Measurements from ENCODE around the gene GPR26.

The GPR26 gene

GRCh38 chr10:123743441-123744223 is 77.5 kb downstream of the GPR26 start:
- Histone ChIP-seq H3K27ac (no peak overlapping the region), H3K9me3 (ENCODE audit: low read depth, low read length) (no peaks in the 10 kb centered on the region), H3K4me3 (no peak overlapping the region), H3K9ac (ENCODE audit: insufficient read length) (no peak overlapping the region), H3K36me3 (ENCODE audit: insufficient read depth, low read length) (no peaks in the 10 kb centered on the region)
- no peak for DNase-seq (ENCODE audit: low read depth, low spot score)
- TF ChIP-seq FOXP2 (optimal IDR thresholded peaks at IDR 0.05; ENCODE audit: control extremely low read depth, extremely low read length, insufficient read depth): no peak
- TF ChIP-seq EZH2 (IDR thresholded peaks at IDR 0.05): no peak
- no peak for TF ChIP-seq POLR2AphosphoS5 (IDR thresholded peaks at IDR 0.05; ENCODE audit: borderline replicate concordance, low read depth, low read length)

- Histone ChIP-seq H3K9ac (ENCODE audit: insufficient read length) (no peak overlapping the region), H3K36me3 (ENCODE audit: insufficient read depth, low read length) (no peaks in the 10 kb centered on the region), H3K4me3 (no peak overlapping the region), H3K27ac (no peak overlapping the region), H3K9me3 (ENCODE audit: low read depth, low read length) (no peaks in the 10 kb centered on the region)
- DNase-seq (ENCODE audit: low read depth, low spot score): no peak
- no peak for TF ChIP-seq EZH2 (IDR thresholded peaks at IDR 0.05)
- no peak for TF ChIP-seq POLR2AphosphoS5 (IDR thresholded peaks at IDR 0.05; ENCODE audit: borderline replicate concordance, low read depth, low read length)
- no peak for TF ChIP-seq FOXP2 (optimal IDR thresholded peaks at IDR 0.05; ENCODE audit: control extremely low read depth, extremely low read length, insufficient read depth)
Observed at GRCh38 chr10:123744224-123744536, 78.0 kb downstream of the GPR26 start.
